Activated naive CD8-positive, alpha-beta T cell treated with anti-CD3 and anti-CD28 coated beads, Interleukin-2, amount 10 ng/mL, durations not matched to agents 7 days and 5 days (primary cell): Measurements from ENCODE around the gene COMP. TPM values are rescaled to one million over a fixed set of nuclear protein-coding genes. Genes with fewer than 3 reads are reported as not detected.

Source experiments
- ATAC-seq: fragments of 150-1000 bp; cut with Tn5 transposase; one replicate; pipeline ENCODE4 v1.10.0; 2021; ENCODE audit warnings: low read depth, moderate library complexity
- POLR2A ChIA-PET: fragments of 350-600 bp; sonication (Branson Sonifier 250); formaldehyde crosslinking; loops from one replicate; lab custom pipeline; 2021; ENCODE audit warnings: antibody characterized with exemption; lab: Charles Lee
- DNase-seq: peaks from one replicate; pipeline ENCODE4 v3.0.0; 2021
- H3K27ac Mint-ChIP-seq: one replicate; pipeline ENCODE4 v1.8.0; 2022; ENCODE audit warnings: mild to moderate bottlenecking, mixed read lengths
- H3K27me3 Mint-ChIP-seq: one replicate; pipeline ENCODE4 v1.8.0; 2022; ENCODE audit warnings: mild to moderate bottlenecking, moderate library complexity, mixed read lengths
- H3K36me3 Mint-ChIP-seq: one replicate; pipeline ENCODE4 v1.8.0; 2021; ENCODE audit warnings: mild to moderate bottlenecking, mixed read lengths
- H3K4me1 Mint-ChIP-seq: one replicate; pipeline ENCODE4 v1.8.0; 2021; ENCODE audit warnings: mixed read lengths
- H3K4me3 Mint-ChIP-seq: one replicate; pipeline ENCODE4 v1.8.0; 2022; ENCODE audit warnings: mild to moderate bottlenecking, moderate library complexity, mixed read lengths
- H3K9me3 Mint-ChIP-seq: one replicate; pipeline ENCODE4 v1.8.0; 2021; ENCODE audit warnings: mixed read lengths
- total RNA-seq, 2 experiments: library from RNA; stranded (reverse); gene quantifications; one replicate each; pipeline ENCODE4 v1.2.3, GENCODE V29; 2021

COMP gene
- total RNA-seq, 2 experiments from 2014 or later = not detected

GRCh38 chr19:18750295-18750970 lies 40.7 kb downstream of the COMP start:
- no peak overlapping the region for H3K27ac Mint-ChIP-seq
- ATAC-seq = no peak
- no peak for DNase-seq
- H3K27me3 Mint-ChIP-seq = no peaks in the 10 kb centered on the region
- POLR2A ChIA-PET = no interaction called here
- no peaks in the 10 kb centered on the region for H3K9me3 Mint-ChIP-seq
- no peaks in the 10 kb centered on the region for H3K4me1 Mint-ChIP-seq
- no peak overlapping the region for H3K4me3 Mint-ChIP-seq
- H3K36me3 Mint-ChIP-seq = no peaks in the 10 kb centered on the region

- Mint-ChIP-seq H3K36me3 (no peaks in the 10 kb centered on the region), H3K27ac (no peak overlapping the region), H3K9me3 (no peaks in the 10 kb centered on the region), H3K4me1 (no peaks in the 10 kb centered on the region), H3K4me3 (no peak overlapping the region), H3K27me3 (no peaks in the 10 kb centered on the region)
- POLR2A ChIA-PET = no interaction called here
- ATAC-seq (no peak), DNase-seq (no peak)
Measured at GRCh38 chr19:18749362-18750231, 41.5 kb downstream of the COMP start.

GRCh38 chr19:18746401-18747325 lies 44.4 kb downstream of the COMP start:
- DNase-seq = no peak
- H3K4me3 Mint-ChIP-seq = no peak overlapping the region
- H3K9me3 Mint-ChIP-seq = no peaks in the 10 kb centered on the region
- H3K4me1 Mint-ChIP-seq = no peaks in the 10 kb centered on the region
- H3K27ac Mint-ChIP-seq = no peak overlapping the region
- H3K27me3 Mint-ChIP-seq = no peaks in the 10 kb centered on the region
- no peak for ATAC-seq
- H3K36me3 Mint-ChIP-seq = no peaks in the 10 kb centered on the region
- POLR2A ChIA-PET = no interaction called here

- H3K36me3 Mint-ChIP-seq = no peaks in the 10 kb centered on the region
- no peak overlapping the region for H3K4me3 Mint-ChIP-seq
- no peak overlapping the region for H3K27ac Mint-ChIP-seq
- ATAC-seq (no peak), DNase-seq (no peak)
- H3K9me3 Mint-ChIP-seq = no peaks in the 10 kb centered on the region
- POLR2A ChIA-PET = no interaction called here
- no peaks in the 10 kb centered on the region for H3K27me3 Mint-ChIP-seq
- no peaks in the 10 kb centered on the region for H3K4me1 Mint-ChIP-seq
Measured at GRCh38 chr19:18745931-18746330, 45.2 kb downstream of the COMP start.

GRCh38 chr19:18745012-18745735 lies 45.9 kb downstream of the COMP start:
- H3K4me3 Mint-ChIP-seq = no peak overlapping the region
- no peaks in the 10 kb centered on the region for H3K27me3 Mint-ChIP-seq
- no peak for DNase-seq
- no peaks in the 10 kb centered on the region for H3K4me1 Mint-ChIP-seq
- H3K36me3 Mint-ChIP-seq = no peaks in the 10 kb centered on the region
- no peak overlapping the region for H3K27ac Mint-ChIP-seq
- POLR2A ChIA-PET = no interaction called here
- no peaks in the 10 kb centered on the region for H3K9me3 Mint-ChIP-seq
- ATAC-seq = no peak

GRCh38 chr19:18743784-18744418 lies 47.2 kb downstream of the COMP start:
- no peaks in the 10 kb centered on the region for H3K27me3 Mint-ChIP-seq
- no peaks in the 10 kb centered on the region for H3K9me3 Mint-ChIP-seq
- ATAC-seq = no peak
- H3K4me1 Mint-ChIP-seq = no peaks in the 10 kb centered on the region
- no peaks in the 10 kb centered on the region for H3K36me3 Mint-ChIP-seq
- H3K4me3 Mint-ChIP-seq = no peak overlapping the region
- POLR2A ChIA-PET = interaction anchor here (0.6 kb wide), 2 partner anchors 15 to 25 kb away, joined by 3 to 4 read pairs; no protein-coding TSS in a partner anchor
- no peak overlapping the region for H3K27ac Mint-ChIP-seq
- DNase-seq = no peak

- Mint-ChIP-seq H3K4me1 (no peaks in the 10 kb centered on the region), H3K4me3 (no peak overlapping the region), H3K27ac (no peak overlapping the region), H3K9me3 (no peaks in the 10 kb centered on the region), H3K36me3 (no peaks in the 10 kb centered on the region), H3K27me3 (no peaks in the 10 kb centered on the region)
- ATAC-seq = no peak
- POLR2A ChIA-PET = interaction anchor here (0.6 kb wide), 1 partner anchor 14 kb away, joined by 4 read pairs; no protein-coding TSS in a partner anchor
- no peak for DNase-seq
Measured at GRCh38 chr19:18742838-18743783, 48.0 kb downstream of the COMP start.

GRCh38 chr19:18742324-18742723 lies 48.8 kb downstream of the COMP start:
- H3K4me3 Mint-ChIP-seq = no peak overlapping the region
- no peaks in the 10 kb centered on the region for H3K9me3 Mint-ChIP-seq
- no peaks in the 10 kb centered on the region for H3K4me1 Mint-ChIP-seq
- POLR2A ChIA-PET = no interaction called here
- no peaks in the 10 kb centered on the region for H3K36me3 Mint-ChIP-seq
- no peaks in the 10 kb centered on the region for H3K27me3 Mint-ChIP-seq
- no peak for DNase-seq
- ATAC-seq = no peak
- H3K27ac Mint-ChIP-seq = no peak overlapping the region

- DNase-seq (no peak), ATAC-seq (no peak)
- Mint-ChIP-seq H3K9me3 (no peaks in the 10 kb centered on the region), H3K4me3 (no peak overlapping the region), H3K27ac (no peak overlapping the region), H3K4me1 (no peaks in the 10 kb centered on the region), H3K27me3 (no peaks in the 10 kb centered on the region), H3K36me3 (no peaks in the 10 kb centered on the region)
- POLR2A ChIA-PET = no interaction called here
Measured at GRCh38 chr19:18741124-18742121, 49.7 kb downstream of the COMP start.

- POLR2A ChIA-PET = no interaction called here
- ATAC-seq = no peak
- Mint-ChIP-seq H3K4me1 (no peaks in the 10 kb centered on the region), H3K27ac (no peak overlapping the region), H3K36me3 (no peaks in the 10 kb centered on the region), H3K27me3 (no peaks in the 10 kb centered on the region), H3K4me3 (no peak overlapping the region), H3K9me3 (no peaks in the 10 kb centered on the region)
- no peak for DNase-seq
Measured at GRCh38 chr19:18738961-18739690, 52.0 kb downstream of the COMP start.
